GM20000 (cell line): ENCODE results near the gene ALOX5AP.

Source experiments
- DNase-seq: peaks from one replicate; pipeline ENCODE4 v3.0.0; 2012; ENCODE audit warnings: low spot score
- CTCF ChIP-seq: IDR thresholded peaks from 2 replicates; pipeline ENCODE4 v1.5.1; 2012; ENCODE audit warnings: mild to moderate bottlenecking, control low read depth; ENCODE audit errors: extremely low read depth, missing control alignments

Gene ALOX5AP

GRCh38 chr13:30705680-30706079 lies 29.7 kb upstream of the ALOX5AP start:
- TF ChIP-seq CTCF = no peak
- no peak for DNase-seq

- TF ChIP-seq CTCF = no peak
- no peak for DNase-seq
Observed at GRCh38 chr13:30708541-30708940, 26.8 kb upstream of the ALOX5AP start.

- DNase-seq = no peak
- TF ChIP-seq CTCF = no peak
Observed at GRCh38 chr13:30710442-30710841, 24.9 kb upstream of the ALOX5AP start.

- DNase-seq = no peak
- no peak for TF ChIP-seq CTCF
Observed at GRCh38 chr13:30711375-30711774, 24.0 kb upstream of the ALOX5AP start.

- DNase-seq = no peak
- no peak for TF ChIP-seq CTCF
Observed at GRCh38 chr13:30711837-30712236, 23.5 kb upstream of the ALOX5AP start.

GRCh38 chr13:30712536-30713532 lies 22.5 kb upstream of the ALOX5AP start:
- no peak for TF ChIP-seq CTCF
- DNase-seq = no peak

- DNase-seq = no peak
- no peak for TF ChIP-seq CTCF
Observed at GRCh38 chr13:30714629-30715371, 20.5 kb upstream of the ALOX5AP start.
